ENCODE results near the gene HMG20B.

DNA sequence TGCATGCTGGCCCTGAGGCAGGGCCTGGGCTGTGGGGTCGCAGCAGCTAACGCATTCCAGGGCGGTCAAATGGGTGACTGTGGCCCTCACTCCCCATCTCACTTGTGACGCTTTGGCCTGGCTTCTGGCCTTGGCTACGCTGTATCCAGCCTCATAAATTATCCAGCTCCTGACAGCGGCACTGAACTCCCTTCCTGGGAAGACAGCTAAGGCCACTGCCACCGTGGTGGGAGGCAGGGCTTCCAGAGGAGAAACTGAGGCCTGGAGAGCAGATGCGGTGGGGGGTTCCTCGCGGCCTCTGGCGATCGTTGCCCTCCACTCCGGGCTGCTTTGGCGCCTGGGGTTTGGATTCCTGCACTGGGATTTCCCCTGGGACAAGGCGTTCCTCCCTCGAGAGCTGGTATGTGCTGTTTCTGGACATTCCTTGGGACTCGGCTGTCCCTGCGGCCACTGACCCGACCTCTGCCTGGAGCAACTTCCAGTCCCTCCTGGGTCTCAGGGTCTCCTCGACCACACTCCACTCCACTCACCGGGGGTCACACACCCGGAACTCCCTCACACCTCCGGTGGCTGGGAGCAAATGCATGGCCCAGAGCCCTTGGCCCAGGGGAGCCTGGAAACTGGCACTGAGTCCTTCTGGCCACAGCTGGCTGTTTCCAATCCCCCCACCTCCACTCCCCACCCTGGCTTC, 30.5 kb downstream of the HMG20B start:
- no peak for TF ChIP-seq CREB1 (IDR thresholded peaks at IDR 0.05; ENCODE audit: low read depth)
- TF ChIP-seq EP300 (IDR thresholded peaks at IDR 0.05; ENCODE audit: borderline replicate concordance), result no peak
- TF ChIP-seq, protein P1, sequence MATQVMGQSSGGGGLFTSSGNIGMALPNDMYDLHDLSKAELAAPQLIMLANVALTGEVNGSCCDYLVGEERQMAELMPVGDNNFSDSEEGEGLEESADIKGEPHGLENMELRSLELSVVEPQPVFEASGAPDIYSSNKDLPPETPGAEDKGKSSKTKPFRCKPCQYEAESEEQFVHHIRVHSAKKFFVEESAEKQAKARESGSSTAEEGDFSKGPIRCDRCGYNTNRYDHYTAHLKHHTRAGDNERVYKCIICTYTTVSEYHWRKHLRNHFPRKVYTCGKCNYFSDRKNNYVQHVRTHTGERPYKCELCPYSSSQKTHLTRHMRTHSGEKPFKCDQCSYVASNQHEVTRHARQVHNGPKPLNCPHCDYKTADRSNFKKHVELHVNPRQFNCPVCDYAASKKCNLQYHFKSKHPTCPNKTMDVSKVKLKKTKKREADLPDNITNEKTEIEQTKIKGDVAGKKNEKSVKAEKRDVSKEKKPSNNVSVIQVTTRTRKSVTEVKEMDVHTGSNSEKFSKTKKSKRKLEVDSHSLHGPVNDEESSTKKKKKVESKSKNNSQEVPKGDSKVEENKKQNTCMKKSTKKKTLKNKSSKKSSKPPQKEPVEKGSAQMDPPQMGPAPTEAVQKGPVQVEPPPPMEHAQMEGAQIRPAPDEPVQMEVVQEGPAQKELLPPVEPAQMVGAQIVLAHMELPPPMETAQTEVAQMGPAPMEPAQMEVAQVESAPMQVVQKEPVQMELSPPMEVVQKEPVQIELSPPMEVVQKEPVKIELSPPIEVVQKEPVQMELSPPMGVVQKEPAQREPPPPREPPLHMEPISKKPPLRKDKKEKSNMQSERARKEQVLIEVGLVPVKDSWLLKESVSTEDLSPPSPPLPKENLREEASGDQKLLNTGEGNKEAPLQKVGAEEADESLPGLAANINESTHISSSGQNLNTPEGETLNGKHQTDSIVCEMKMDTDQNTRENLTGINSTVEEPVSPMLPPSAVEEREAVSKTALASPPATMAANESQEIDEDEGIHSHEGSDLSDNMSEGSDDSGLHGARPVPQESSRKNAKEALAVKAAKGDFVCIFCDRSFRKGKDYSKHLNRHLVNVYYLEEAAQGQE (IDR thresholded peaks at IDR 0.05; ENCODE audit: low read depth), result no peak
- TF ChIP-seq MAX (IDR thresholded peaks at IDR 0.05), result no peak
- TF ChIP-seq FOXM1 (IDR thresholded peaks at IDR 0.05; ENCODE audit: borderline replicate concordance, low read depth), result no peak
- no peak for TF ChIP-seq CEBPB (IDR thresholded peaks at IDR 0.05)
- no peak for TF ChIP-seq NFIC (IDR thresholded peaks at IDR 0.05)
- TF ChIP-seq RAD21 (IDR thresholded peaks at IDR 0.05; ENCODE audit: low read depth), result no peak
- no peak for TF ChIP-seq TAF1 (IDR thresholded peaks at IDR 0.05; ENCODE audit: low read depth)
